Effector memory CD8-positive, alpha-beta T cell (primary cell): ENCODE data around the gene APOA5.
"Not testable (repeated sequence)": the region's sequence is repeated elsewhere in the genome, so short reads cannot be mapped to it uniquely, and the experiment has no call there.

Source experiments
- ATAC-seq: fragments of 150-1000 bp; cut with Tn5 transposase; replicated peaks from 2 replicates; pipeline ENCODE4 v1.10.0; 2021; ENCODE audit warnings: mild to moderate bottlenecking, moderate library complexity
- DNase-seq, 3 experiments: peaks; one replicate each; pipeline ENCODE4 v3.0.0; 2021
- H3K27ac Mint-ChIP-seq, 2 donors: one replicate each; pipeline ENCODE4 v1.8.0; 2022; ENCODE audit warnings: mild to moderate bottlenecking in 2 of 2, mixed read lengths in 2 of 2, moderate library complexity in 2 of 2
- H3K27me3 Mint-ChIP-seq, 2 donors: one replicate each; pipeline ENCODE4 v1.8.0; 2022; ENCODE audit warnings: mixed read lengths in 2 of 2
- H3K36me3 Mint-ChIP-seq: one replicate; pipeline ENCODE4 v1.8.0; 2022; ENCODE audit warnings: mild to moderate bottlenecking, moderate library complexity, mixed read lengths; ENCODE audit not compliant: insufficient read depth
- H3K4me1 Mint-ChIP-seq, 2 donors: one replicate each; pipeline ENCODE4 v1.8.0; 2022; ENCODE audit warnings: low read depth in 2 of 2, mixed read lengths in 2 of 2
- H3K4me3 Mint-ChIP-seq, 2 donors: one replicate each; pipeline ENCODE4 v1.8.0; 2022; ENCODE audit warnings: mild to moderate bottlenecking in 2 of 2, mixed read lengths in 2 of 2, moderate library complexity in 2 of 2
- H3K9me3 Mint-ChIP-seq, 2 donors: one replicate each; pipeline ENCODE4 v1.8.0; 2022; ENCODE audit warnings: mixed read lengths in 2 of 2

Gene APOA5

DNA sequence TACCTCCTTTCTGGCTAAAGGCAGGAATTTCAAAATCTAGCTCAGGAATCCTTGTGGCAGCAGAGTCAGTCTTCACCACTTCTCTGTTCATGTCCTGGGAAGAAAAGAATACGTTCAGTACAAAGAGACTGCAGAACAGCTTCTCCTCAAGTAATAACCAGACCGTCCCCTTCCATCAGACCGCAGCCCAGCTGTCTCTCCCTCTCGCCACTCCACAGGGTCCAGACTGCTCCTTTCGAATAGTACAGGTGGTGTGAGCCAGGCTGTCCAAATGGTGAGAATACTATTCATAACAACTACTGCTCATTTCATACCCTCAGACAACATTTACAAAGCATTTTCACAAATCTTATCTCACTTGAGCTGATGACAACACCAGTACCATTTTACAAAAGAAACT, 4.7 kb downstream of the APOA5 start:
- DNase-seq (no peak), ATAC-seq (no peak)
- no peaks in the 10 kb centered on the region for H3K9me3 Mint-ChIP-seq
- H3K36me3 Mint-ChIP-seq: peaks cover 65% of the 10 kb centered on the region
- H3K27me3 Mint-ChIP-seq: peaks cover 0 to 6% of the 10 kb centered on the region in 2 donors
- peaks cover 41 to 44% of the 10 kb centered on the region in 2 donors for H3K4me1 Mint-ChIP-seq
- peak overlapping the region; percentile 95 to 97 for H3K4me3 Mint-ChIP-seq
- peak overlapping the region; percentile 99 for H3K27ac Mint-ChIP-seq

DNA sequence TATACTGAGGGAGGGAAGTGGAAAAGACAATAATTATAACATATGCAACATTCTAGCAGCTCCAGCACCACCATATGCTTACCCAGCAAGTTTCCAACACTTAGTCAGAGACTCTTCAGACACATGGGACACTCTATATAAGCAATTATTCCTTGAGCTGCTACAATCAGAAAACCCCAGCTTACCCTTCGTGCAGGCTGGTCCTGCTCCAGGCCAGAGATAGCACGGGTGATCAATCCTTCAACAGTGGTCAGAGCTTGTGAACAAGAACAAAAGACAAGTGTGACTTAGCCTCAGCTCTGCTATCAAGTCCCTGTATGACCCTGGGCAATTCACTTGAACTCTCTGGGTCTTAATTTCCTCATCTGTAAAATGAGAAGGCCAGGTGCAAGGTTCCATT, 5.4 kb downstream of the APOA5 start:
- Mint-ChIP-seq H3K36me3 (peaks cover 71% of the 10 kb centered on the region), H3K9me3 (no peaks in the 10 kb centered on the region), H3K27me3 (peaks cover 0 to 6% of the 10 kb centered on the region in 2 donors), H3K27ac (peak overlapping the region; percentile 99), H3K4me1 (peaks cover 41 to 43% of the 10 kb centered on the region in 2 donors), H3K4me3 (peak overlapping the region; percentile 95 to 97)
- no peak for ATAC-seq
- DNase-seq: no peak

- H3K4me3 Mint-ChIP-seq: no peak overlapping the region
- H3K9me3 Mint-ChIP-seq: no peaks in the 10 kb centered on the region
- H3K27me3 Mint-ChIP-seq: no peaks in the 10 kb centered on the region
- DNase-seq (no peak), ATAC-seq (peak; percentile 43)
- peak overlapping the region in 1 of 2 donors; percentile 68 for H3K27ac Mint-ChIP-seq
- H3K4me1 Mint-ChIP-seq: peaks cover 23 to 24% of the 10 kb centered on the region in 2 donors
- H3K36me3 Mint-ChIP-seq: peaks cover 85% of the 10 kb centered on the region
These were observed 9.0 kb downstream of the APOA5 start for GRCh38 chr11:116782728-116783127.

- Mint-ChIP-seq H3K4me3 (no peak overlapping the region), H3K4me1 (peaks cover 11 to 19% of the 10 kb centered on the region in 2 donors), H3K9me3 (no peaks in the 10 kb centered on the region), H3K27me3 (no peaks in the 10 kb centered on the region), H3K36me3 (peaks cover 77% of the 10 kb centered on the region), H3K27ac (peak overlapping the region in 1 of 2 donors; percentile 58)
- ATAC-seq (no peak), DNase-seq (no peak)
These were observed 13.1 kb downstream of the APOA5 start for GRCh38 chr11:116778556-116778955.

- Mint-ChIP-seq H3K27me3 (no peaks in the 10 kb centered on the region), H3K36me3 (peaks cover 77% of the 10 kb centered on the region), H3K27ac (peak overlapping the region in 1 of 2 donors; percentile 20), H3K9me3 (no peaks in the 10 kb centered on the region), H3K4me1 (peaks cover 8 to 18% of the 10 kb centered on the region in 2 donors), H3K4me3 (no peak overlapping the region)
- DNase-seq (no peak), ATAC-seq (no peak)
These were observed 14.6 kb downstream of the APOA5 start for GRCh38 chr11:116777056-116777455.

- no peak overlapping the region for H3K4me3 Mint-ChIP-seq
- no peaks in the 10 kb centered on the region for H3K9me3 Mint-ChIP-seq
- peaks cover 11 to 22% of the 10 kb centered on the region in 2 donors for H3K4me1 Mint-ChIP-seq
- H3K27ac Mint-ChIP-seq: no peak overlapping the region
- no peaks in the 10 kb centered on the region for H3K27me3 Mint-ChIP-seq
- ATAC-seq (no peak), DNase-seq (no peak)
- peaks cover 72% of the 10 kb centered on the region for H3K36me3 Mint-ChIP-seq
These were observed 15.1 kb downstream of the APOA5 start for GRCh38 chr11:116776522-116776984.

DNA sequence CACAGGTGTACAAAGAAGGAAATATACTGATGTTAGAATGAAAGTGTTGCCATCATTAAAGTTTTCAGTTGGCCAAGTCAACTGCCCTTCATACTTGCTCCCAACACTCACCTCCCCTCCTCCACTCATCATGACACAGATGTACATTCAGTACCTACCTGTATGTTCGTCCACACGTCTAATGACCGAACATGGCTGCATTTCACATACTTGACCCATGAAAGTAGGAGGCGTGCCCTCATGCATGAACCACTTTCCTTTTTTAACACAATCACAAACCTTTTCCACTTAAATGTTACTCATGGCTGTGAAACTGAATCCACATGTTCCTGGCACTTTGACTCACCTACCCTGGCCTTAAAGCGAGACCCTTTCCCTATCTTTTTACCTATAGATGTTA, 15.7 kb downstream of the APOA5 start:
- no peaks in the 10 kb centered on the region for H3K9me3 Mint-ChIP-seq
- ATAC-seq (no peak), DNase-seq (no peak)
- H3K36me3 Mint-ChIP-seq: peaks cover 66% of the 10 kb centered on the region
- H3K4me1 Mint-ChIP-seq: peaks cover 12 to 20% of the 10 kb centered on the region in 2 donors
- no peaks in the 10 kb centered on the region for H3K27me3 Mint-ChIP-seq
- no peak overlapping the region for H3K4me3 Mint-ChIP-seq
- H3K27ac Mint-ChIP-seq: no peak overlapping the region

- H3K4me1 Mint-ChIP-seq: peaks cover 14 to 26% of the 10 kb centered on the region in 2 donors
- H3K27me3 Mint-ChIP-seq: no peaks in the 10 kb centered on the region
- ATAC-seq (no peak), DNase-seq (no peak)
- no peaks in the 10 kb centered on the region for H3K9me3 Mint-ChIP-seq
- peaks cover 64% of the 10 kb centered on the region for H3K36me3 Mint-ChIP-seq
- peak overlapping the region in 1 of 2 donors; percentile 48 for H3K4me3 Mint-ChIP-seq
- H3K27ac Mint-ChIP-seq: peak overlapping the region in 1 of 2 donors; percentile 71
These were observed 17.0 kb downstream of the APOA5 start for GRCh38 chr11:116774661-116775060.

DNA sequence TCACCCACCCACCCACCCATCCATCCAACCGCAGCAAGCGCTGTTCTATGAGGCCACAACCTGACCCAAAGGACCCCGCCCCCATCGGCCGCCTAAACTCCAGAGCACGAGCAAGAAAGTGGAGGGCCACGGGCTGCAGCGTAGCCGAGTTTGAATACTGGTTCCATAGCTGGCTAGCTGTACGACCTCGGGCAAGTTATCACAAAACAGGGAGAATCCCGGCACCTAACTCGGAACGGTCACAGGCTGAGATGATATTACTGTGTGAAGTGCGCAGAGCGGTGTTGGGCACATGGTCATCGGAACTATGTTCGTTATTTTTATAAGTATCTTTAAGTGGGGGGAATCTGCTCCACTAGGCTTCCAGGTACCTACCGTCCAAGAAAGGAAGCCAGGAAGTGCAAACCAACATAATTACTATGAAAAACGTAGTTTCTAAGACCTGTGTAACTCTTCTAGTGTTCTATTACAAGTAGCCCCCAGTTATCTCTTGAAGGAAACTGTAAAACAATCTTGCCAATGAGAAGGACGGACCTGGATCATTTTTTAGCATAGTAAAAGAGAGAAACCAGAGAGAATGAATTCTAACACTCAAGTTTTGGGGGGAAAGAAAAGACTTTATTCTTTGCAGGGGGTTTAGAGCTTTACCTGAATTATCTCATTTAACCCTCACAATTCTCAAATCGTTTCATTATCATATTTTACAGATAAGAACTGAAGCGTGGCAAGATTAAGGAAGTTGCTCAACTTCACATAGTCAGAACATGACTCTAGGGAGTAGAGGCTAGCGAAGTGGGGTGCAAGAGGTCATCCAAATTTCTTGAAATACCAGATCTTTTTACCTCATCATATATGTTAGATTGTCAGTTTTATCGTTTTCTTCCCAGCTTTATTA, 18.2 kb downstream of the APOA5 start:
- peaks cover 64% of the 10 kb centered on the region for H3K36me3 Mint-ChIP-seq
- H3K4me1 Mint-ChIP-seq: peaks cover 14 to 26% of the 10 kb centered on the region in 2 donors
- peak overlapping the region; percentile 96 to 100 for H3K4me3 Mint-ChIP-seq
- DNase-seq: no peak
- no peaks in the 10 kb centered on the region for H3K9me3 Mint-ChIP-seq
- peak overlapping the region; percentile 97 to 98 for H3K27ac Mint-ChIP-seq
- no peaks in the 10 kb centered on the region for H3K27me3 Mint-ChIP-seq
- ATAC-seq: no peak

DNA sequence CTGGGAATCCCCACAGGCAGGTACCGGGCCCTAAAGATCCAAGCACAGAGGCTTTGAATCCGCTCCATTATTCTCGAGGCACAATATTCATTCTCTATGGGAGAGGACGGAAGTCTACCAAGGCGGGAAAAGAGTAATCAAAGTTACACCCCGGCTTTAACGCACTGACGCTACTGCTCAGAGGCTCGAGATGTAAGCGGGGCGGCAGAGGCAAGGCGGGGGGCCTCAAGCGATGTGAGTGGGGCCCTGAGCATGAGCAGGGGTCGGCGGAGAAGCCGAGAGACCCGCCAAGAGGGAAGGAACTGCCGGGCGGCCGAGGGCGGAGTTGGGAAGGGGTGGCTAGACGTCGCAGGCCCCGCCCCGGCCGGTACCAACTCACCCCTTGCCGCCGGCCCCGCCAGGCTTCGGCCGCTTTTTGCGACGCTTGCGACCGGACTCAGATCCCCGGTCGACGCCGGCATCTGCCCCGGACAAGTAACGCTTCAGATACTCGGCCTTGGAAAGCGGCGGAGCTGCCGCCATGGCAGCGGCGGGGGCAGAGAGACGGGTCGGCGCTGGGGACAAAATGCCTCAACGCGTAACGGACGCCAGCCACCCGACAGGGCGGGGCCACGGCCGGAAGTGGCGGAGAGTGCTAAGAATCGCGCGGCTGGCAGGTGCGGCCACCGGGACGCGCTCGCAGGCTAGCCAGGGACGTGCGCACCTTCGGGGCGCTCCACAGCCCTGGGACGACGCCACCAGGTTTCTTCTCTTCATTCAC, 19.1 kb downstream of the APOA5 start, which contains the start of gene BUD13:
Gene BUD13, minus strand, starts transcription at position 545 of the 760 bp plus-strand sequence. Its CDS starts 23 bp downstream, at position 522.
- H3K9me3 Mint-ChIP-seq: no peaks in the 10 kb centered on the region
- peak within 1 kb of the TSS; percentile 97 to 98 for H3K27ac Mint-ChIP-seq
- peaks cover 14 to 26% of the 10 kb centered on the region in 2 donors for H3K4me1 Mint-ChIP-seq
- H3K4me3 Mint-ChIP-seq: peak within 1 kb of the TSS; percentile 96 to 100
- peak; percentile 95 for ATAC-seq
- peaks cover 59% of the 10 kb centered on the region for H3K36me3 Mint-ChIP-seq
- no peaks in the 10 kb centered on the region for H3K27me3 Mint-ChIP-seq
- peak; percentile 95 to 96 (median 96) for DNase-seq

DNA sequence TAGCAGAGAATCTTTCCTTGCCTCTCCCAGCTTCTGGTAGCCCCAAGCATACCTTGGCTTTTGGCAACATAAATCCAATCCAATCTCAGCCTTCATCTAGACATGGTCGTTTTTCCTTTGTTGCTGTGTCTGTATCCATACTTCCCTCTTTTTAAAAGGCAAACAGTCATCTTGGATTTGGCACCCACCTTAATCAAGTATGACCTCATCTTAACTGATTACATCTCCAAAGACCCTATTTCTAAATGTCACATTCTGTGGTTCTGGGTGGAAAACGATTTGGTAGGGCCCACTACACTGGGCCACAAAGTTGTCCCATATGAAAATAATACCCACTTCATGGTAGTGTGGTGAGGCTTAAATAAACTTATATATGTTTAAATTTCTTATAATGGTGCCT, 19.7 kb downstream of the APOA5 start:
- no peaks in the 10 kb centered on the region for H3K9me3 Mint-ChIP-seq
- no peaks in the 10 kb centered on the region for H3K27me3 Mint-ChIP-seq
- peak overlapping the region; percentile 96 to 100 for H3K4me3 Mint-ChIP-seq
- ATAC-seq (no peak), DNase-seq (no peak)
- H3K4me1 Mint-ChIP-seq: peaks cover 14 to 26% of the 10 kb centered on the region in 2 donors
- H3K27ac Mint-ChIP-seq: peak overlapping the region; percentile 97 to 98
- H3K36me3 Mint-ChIP-seq: peaks cover 57% of the 10 kb centered on the region

DNA sequence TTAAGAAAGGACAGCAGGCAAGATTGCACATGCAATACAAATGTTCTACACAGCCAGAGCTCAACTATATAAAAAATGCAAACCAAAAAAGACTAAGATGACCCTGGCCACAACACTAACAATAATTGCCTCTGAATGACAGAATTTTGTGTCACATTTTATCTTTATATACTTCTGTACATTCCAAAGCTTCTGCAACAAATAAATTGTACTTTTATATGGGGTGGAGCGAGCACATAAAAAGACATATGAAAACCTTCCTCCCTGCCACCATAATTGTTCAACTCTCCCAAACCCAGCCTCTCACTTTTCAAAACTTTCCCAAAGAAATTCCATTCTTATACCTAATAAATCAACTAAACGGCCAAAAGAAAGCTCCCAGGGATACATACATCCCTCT, 29.5 kb downstream of the APOA5 start:
- ATAC-seq (no peak), DNase-seq (no peak)
- Mint-ChIP-seq H3K27ac (peak overlapping the region in 1 of 2 donors; percentile 69), H3K36me3 (peaks cover 63% of the 10 kb centered on the region), H3K4me1 (peaks cover 4 to 10% of the 10 kb centered on the region in 2 donors), H3K9me3 (no peaks in the 10 kb centered on the region), H3K4me3 (no peak overlapping the region), H3K27me3 (no peaks in the 10 kb centered on the region)

GRCh38 chr11:116756044-116756443, 35.6 kb downstream of the APOA5 start:
- not testable (repeated sequence) for DNase-seq, H3K4me3 Mint-ChIP-seq, H3K4me1 Mint-ChIP-seq, H3K9me3 Mint-ChIP-seq, H3K27me3 Mint-ChIP-seq, ATAC-seq
- peaks cover 74% of the 10 kb centered on the region for H3K36me3 Mint-ChIP-seq
- H3K27ac Mint-ChIP-seq: peak overlapping the region; percentile 7 to 44
